PC-3 (cell line): ENCODE data around the gene ATP1A2. TPM values are rescaled to one million over a fixed set of nuclear protein-coding genes. Genes with fewer than 3 reads are reported as not detected.
A peak's percentile ranks its signal among the peaks of the same experiment; 100 is the strongest.
"Not testable (repeated sequence)": the region's sequence is repeated elsewhere in the genome, so short reads cannot be mapped to it uniquely, and the experiment has no call there.

Source experiments
- ATAC-seq: fragments of 200-7000 bp; cut with Tn5 transposase; 2 replicates; pipeline ENCODE4 v1.9.1; 2020; ENCODE audit warnings: mild to moderate bottlenecking, moderate library complexity
- BruUV-seq: library from RNA; stranded (reverse); fragments of 400-500 nt; replicated peaks from 2 replicates; lab custom pipeline; 2021; lab: Mats Ljungman, UMichigan
- CTCF ChIA-PET: fragments of 300-600 bp; sonication (Branson Sonifier 250); formaldehyde crosslinking; loops from one replicate; lab custom pipeline; 2022; ENCODE audit warnings: antibody characterized with exemption; lab: Charles Lee
- POLR2A ChIA-PET: fragments of 300-600 bp; sonication (Branson Sonifier 250); formaldehyde crosslinking; loops from one replicate; lab custom pipeline; 2022; ENCODE audit warnings: antibody characterized with exemption; ENCODE audit not compliant: unreplicated experiment; lab: Charles Lee
- DNase-seq: peaks from one replicate; pipeline ENCODE4 v3.0.0-alpha.2; 2015
- H2AFZ ChIP-seq: fragments of 300-600 bp; sonication (generic); 2 replicates; pipeline ENCODE4 v1.6.0; 2016; ENCODE audit warnings: antibody characterized with exemption, low read length
- H3F3A ChIP-seq: fragments of 300-600 bp; sonication (generic); one replicate; pipeline ENCODE4 v1.6.0; 2017; ENCODE audit warnings: antibody characterized with exemption, low read length, control low read depth, mild to moderate bottlenecking; ENCODE audit not compliant: unreplicated experiment
- H3K27ac ChIP-seq: fragments of 300-600 bp; sonication (generic); 2 replicates; pipeline ENCODE4 v1.5.1; 2016; ENCODE audit warnings: mild to moderate bottlenecking, low read length
- H3K27me3 ChIP-seq: fragments of 300-600 bp; sonication (generic); 2 replicates; pipeline ENCODE4 v1.6.1; 2016; ENCODE audit warnings: low read length, mixed read lengths
- H3K36me3 ChIP-seq: fragments of 300-600 bp; sonication (generic); 2 replicates; pipeline ENCODE4 v1.6.1; 2016; ENCODE audit warnings: low read depth, mixed run types, low read length, mixed read lengths
- H3K4me1 ChIP-seq: fragments of 300-600 bp; sonication (generic); 2 replicates; pipeline ENCODE4 v1.5.1; 2016; ENCODE audit warnings: low read length; ENCODE audit not compliant: insufficient read depth
- H3K4me2 ChIP-seq: fragments of 300-600 bp; sonication (generic); 2 replicates; pipeline ENCODE4 v1.6.0; 2016; ENCODE audit warnings: low read length
- H3K4me3 ChIP-seq: fragments of 300-600 bp; sonication (generic); 2 replicates; pipeline ENCODE4 v1.5.1; 2016; ENCODE audit warnings: mild to moderate bottlenecking, low read length, mixed read lengths
- H3K79me2 ChIP-seq: fragments of 300-600 bp; sonication (generic); 2 replicates; pipeline ENCODE4 v1.6.1; 2017; ENCODE audit warnings: low read length, mixed read lengths
- H3K9ac ChIP-seq: fragments of 300-600 bp; sonication (generic); 2 replicates; pipeline ENCODE4 v1.6.0; 2016; ENCODE audit warnings: mild to moderate bottlenecking, low read length
- H3K9me2 ChIP-seq: fragments of 300-600 bp; sonication (generic); replicated peaks from 2 replicates; pipeline ENCODE4 v1.6.1; 2016; ENCODE audit warnings: mixed run types, low read length, mixed read lengths
- H3K9me3 ChIP-seq: fragments of 300-600 bp; sonication (generic); 2 replicates; pipeline ENCODE4 v1.6.1; 2016; ENCODE audit warnings: low read length, mixed read lengths
- H4K20me1 ChIP-seq: fragments of 300-600 bp; sonication (generic); 2 replicates; pipeline ENCODE4 v1.6.1; 2016; ENCODE audit warnings: low read length, mixed read lengths
- CTCF ChIP-seq: fragments of 300-600 bp; sonication (generic); conservative IDR thresholded peaks from 2 replicates; pipeline ENCODE4 v1.5.1; 2017; ENCODE audit warnings: antibody characterized with exemption, low read depth, mild to moderate bottlenecking, low read length
- EZH2 ChIP-seq: fragments of 300-600 bp; sonication (generic); IDR thresholded peaks from one replicate; pipeline ENCODE4 v1.6.1; 2017; ENCODE audit warnings: antibody characterized with exemption, mild to moderate bottlenecking, low read length; ENCODE audit not compliant: unreplicated experiment
- EZH2phosphoT487 ChIP-seq: fragments of 300-600 bp; sonication (generic); IDR thresholded peaks from 2 replicates; pipeline ENCODE4 v1.6.1; 2018; ENCODE audit warnings: mild to moderate bottlenecking, antibody characterized with exemption, low read length, borderline replicate concordance
- intact Hi-C: fragments of 100-400 bp; cut with micrococcal nuclease; formaldehyde crosslinking; loops from 2 replicates; pipeline ENCODE4 v1.9.0; 2023
- total RNA-seq: library from RNA; depleted of rRNA; stranded (reverse); fragments of >200 nt; gene quantifications from 2 replicates; pipeline ENCODE4 v1.2.3, GENCODE V29; 2014

ATP1A2 gene
- total RNA-seq, 1 experiment from 2014 or later, result not detected

- no peaks in the 10 kb centered on the region for H3K27me3 ChIP-seq
- DNase-seq (peak; percentile 73), ATAC-seq (peak; percentile 44)
- H3K4me3 ChIP-seq, result no peak overlapping the region
- H3K27ac ChIP-seq, result no peak overlapping the region
- no peaks in the 10 kb centered on the region for H3K9me3 ChIP-seq
- H4K20me1 ChIP-seq, result no peaks in the 10 kb centered on the region
- CTCF ChIA-PET, result interaction anchor here (0.6 to 1.3 kb wide), 3 partner anchors 50 to 143 kb away, joined by 3 read pairs; no protein-coding TSS in a partner anchor
- no peaks in the 10 kb centered on the region for H3K79me2 ChIP-seq
- peaks cover 11% of the 10 kb centered on the region for H3K4me1 ChIP-seq
- intact Hi-C loops, result no loop called here
- no peaks in the 10 kb centered on the region for H3K9me2 ChIP-seq
- peak overlapping the region; percentile 61 for H2AFZ ChIP-seq
- H3F3A ChIP-seq, result no peaks in the 10 kb centered on the region
- TF ChIP-seq EZH2phosphoT487 (no peak), CTCF (peak; percentile 82)
- no peak overlapping the region for H3K9ac ChIP-seq
- BruUV-seq, result no TSS peak
- POLR2A ChIA-PET, result no interaction called here
- H3K36me3 ChIP-seq, result no peaks in the 10 kb centered on the region
- peak overlapping the region; percentile 38 for H3K4me2 ChIP-seq
These were observed 6.5 kb upstream of the ATP1A2 start for GRCh38 chr1:160108888-160109662.

GRCh38 chr1:160109686-160110085 lies 5.9 kb upstream of the ATP1A2 start:
- H3F3A ChIP-seq, result no peaks in the 10 kb centered on the region
- no peaks in the 10 kb centered on the region for H3K79me2 ChIP-seq
- DNase-seq (peak; percentile 50), ATAC-seq (peak; percentile 60)
- H3K27ac ChIP-seq, result no peak overlapping the region
- no peaks in the 10 kb centered on the region for H3K36me3 ChIP-seq
- H3K27me3 ChIP-seq, result no peaks in the 10 kb centered on the region
- H3K9me2 ChIP-seq, result no peaks in the 10 kb centered on the region
- H2AFZ ChIP-seq, result peak overlapping the region; percentile 48; the same call in 1 of the 2 replicates
- H3K4me1 ChIP-seq, result peaks cover 11% of the 10 kb centered on the region
- H3K4me3 ChIP-seq, result no peak overlapping the region
- ChIA-PET CTCF (no interaction called here), POLR2A (interaction anchor here (0.6 kb wide), 1 partner anchor 143 kb away, joined by 3 read pairs; no protein-coding TSS in a partner anchor)
- peak overlapping the region; percentile 38 for H3K4me2 ChIP-seq
- intact Hi-C loops, result no loop called here
- BruUV-seq, result no TSS peak
- H3K9me3 ChIP-seq, result no peaks in the 10 kb centered on the region
- no peaks in the 10 kb centered on the region for H4K20me1 ChIP-seq
- H3K9ac ChIP-seq, result no peak overlapping the region
- TF ChIP-seq EZH2, result no peak
- no peak for TF ChIP-seq EZH2phosphoT487
- no peak for TF ChIP-seq CTCF

GRCh38 chr1:160111462-160111861 lies 4.1 kb upstream of the ATP1A2 start:
- H3K9me2 ChIP-seq, H3K9ac ChIP-seq, DNase-seq, CTCF ChIA-PET, H3K79me2 ChIP-seq, POLR2A ChIA-PET, H3F3A ChIP-seq, intact Hi-C loops, H3K4me2 ChIP-seq, H4K20me1 ChIP-seq, H3K27me3 ChIP-seq, H3K4me3 ChIP-seq, H2AFZ ChIP-seq, ATAC-seq, H3K9me3 ChIP-seq, BruUV-seq, H3K36me3 ChIP-seq, H3K27ac ChIP-seq: not testable (repeated sequence)
- H3K4me1 ChIP-seq, result peaks cover 11% of the 10 kb centered on the region
